Brain microvascular endothelial cell (primary cell): Measurements from ENCODE around the gene PTPRM.

ENCODE experiments used
- DNase-seq: peaks from one replicate; pipeline ENCODE4 v3.0.0-alpha.2; 2020
- H3K27ac ChIP-seq: fragments of 250-450 bp; sonication (Bioruptor Pico); 2 replicates; pipeline ENCODE4 v1.5.1; 2020; ENCODE audit warnings: mild to moderate bottlenecking, moderate library complexity
- H3K27me3 ChIP-seq: fragments of 250-450 bp; sonication (Bioruptor Pico); replicated peaks from 2 replicates; pipeline ENCODE4 v1.5.1; 2020; ENCODE audit warnings: mild to moderate bottlenecking
- H3K36me3 ChIP-seq: fragments of 250-450 bp; sonication (Bioruptor Pico); replicated peaks from 2 replicates; pipeline ENCODE4 v1.5.1; 2020; ENCODE audit warnings: mild to moderate bottlenecking
- H3K4me3 ChIP-seq: 2 replicates; pipeline ENCODE4 v1.5.1; 2011; ENCODE audit warnings: low read depth, mild to moderate bottlenecking, control low read depth, low read length, moderate library complexity
- in situ Hi-C: cut with HindIII; loops from 2 replicates; pipeline ENCODE4 v1.10.0; 2017; ENCODE audit warnings: low sequenced_read_pairs, low pct_ligation_motif_present
- TF ChIP-seq, protein P1 (sequence below): IDR thresholded peaks from 2 replicates; pipeline ENCODE4 v1.5.1; 2011; ENCODE audit warnings: low read depth, mild to moderate bottlenecking, moderate library complexity, low read length, control low read depth, inconsistent platforms; ENCODE audit errors: missing control alignments

The PTPRM gene

GRCh38 chr18:8174771-8175170 is 607.7 kb downstream of the PTPRM start:
- TF ChIP-seq, protein P1, sequence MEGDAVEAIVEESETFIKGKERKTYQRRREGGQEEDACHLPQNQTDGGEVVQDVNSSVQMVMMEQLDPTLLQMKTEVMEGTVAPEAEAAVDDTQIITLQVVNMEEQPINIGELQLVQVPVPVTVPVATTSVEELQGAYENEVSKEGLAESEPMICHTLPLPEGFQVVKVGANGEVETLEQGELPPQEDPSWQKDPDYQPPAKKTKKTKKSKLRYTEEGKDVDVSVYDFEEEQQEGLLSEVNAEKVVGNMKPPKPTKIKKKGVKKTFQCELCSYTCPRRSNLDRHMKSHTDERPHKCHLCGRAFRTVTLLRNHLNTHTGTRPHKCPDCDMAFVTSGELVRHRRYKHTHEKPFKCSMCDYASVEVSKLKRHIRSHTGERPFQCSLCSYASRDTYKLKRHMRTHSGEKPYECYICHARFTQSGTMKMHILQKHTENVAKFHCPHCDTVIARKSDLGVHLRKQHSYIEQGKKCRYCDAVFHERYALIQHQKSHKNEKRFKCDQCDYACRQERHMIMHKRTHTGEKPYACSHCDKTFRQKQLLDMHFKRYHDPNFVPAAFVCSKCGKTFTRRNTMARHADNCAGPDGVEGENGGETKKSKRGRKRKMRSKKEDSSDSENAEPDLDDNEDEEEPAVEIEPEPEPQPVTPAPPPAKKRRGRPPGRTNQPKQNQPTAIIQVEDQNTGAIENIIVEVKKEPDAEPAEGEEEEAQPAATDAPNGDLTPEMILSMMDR = no peak
- Histone ChIP-seq H3K36me3 (no peaks in the 10 kb centered on the region), H3K4me3 (no peak overlapping the region), H3K27ac (no peak overlapping the region), H3K27me3 (no peaks in the 10 kb centered on the region)
- no peak for DNase-seq
- in situ Hi-C loops = no loop called here

- TF ChIP-seq, protein P1 = no peak
- Histone ChIP-seq H3K4me3 (no peak overlapping the region), H3K27me3 (no peaks in the 10 kb centered on the region), H3K27ac (no peak overlapping the region), H3K36me3 (no peaks in the 10 kb centered on the region)
- in situ Hi-C loops = no loop called here
- DNase-seq = no peak
Measured at GRCh38 chr18:8175501-8176061, 608.5 kb downstream of the PTPRM start.

DNA sequence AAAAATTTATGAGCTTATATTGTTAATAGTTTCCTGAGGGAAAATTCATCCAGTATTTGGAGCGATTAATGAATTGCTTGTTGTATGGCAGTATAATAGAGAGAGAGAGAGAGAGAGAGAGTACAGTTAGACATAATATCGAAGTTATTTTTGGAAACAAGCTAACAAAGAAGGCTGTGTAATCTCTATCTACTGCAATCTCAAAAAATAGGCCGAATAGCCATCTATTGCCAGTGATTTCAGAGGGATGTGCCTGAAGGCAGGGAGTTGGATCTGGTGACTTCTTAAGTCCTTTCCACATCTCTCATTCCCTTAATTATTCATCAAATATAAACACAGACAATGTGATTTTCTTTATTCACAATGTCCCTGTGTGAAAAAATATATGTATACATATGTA is 609.0 kb downstream of the PTPRM start:
- in situ Hi-C loops = no loop called here
- H3K27ac ChIP-seq = no peak overlapping the region

DNA sequence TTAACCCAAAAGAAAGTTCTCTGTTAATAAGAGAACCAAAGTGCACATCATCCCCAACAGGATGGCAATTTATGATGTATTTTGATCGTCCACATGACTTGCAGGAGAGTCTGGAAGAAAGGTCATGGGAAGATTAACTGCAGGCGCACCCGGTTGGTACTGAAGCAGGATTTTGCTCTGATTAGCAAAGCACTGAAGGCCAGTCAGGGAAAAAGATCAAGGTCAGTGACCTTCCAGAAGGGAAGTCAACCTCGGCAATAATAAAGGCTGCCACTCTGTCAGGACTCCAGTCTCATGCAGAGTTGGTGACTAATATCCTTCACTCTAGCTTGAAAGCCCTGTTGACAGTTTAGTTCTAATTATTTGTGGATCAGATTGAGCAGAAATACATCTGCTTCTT is 609.4 kb downstream of the PTPRM start:
- H3K27ac ChIP-seq = no peak overlapping the region
- no peak overlapping the region for H3K4me3 ChIP-seq
- H3K36me3 ChIP-seq = no peaks in the 10 kb centered on the region
- no peaks in the 10 kb centered on the region for H3K27me3 ChIP-seq
- TF ChIP-seq, protein P1 = no peak
- DNase-seq = no peak
- in situ Hi-C loops = no loop called here

More for the DNA sequence above, 609.0 kb downstream of the PTPRM start:
- no peak for DNase-seq
- H3K27me3 ChIP-seq = no peaks in the 10 kb centered on the region
- TF ChIP-seq, protein P1 = no peak
- H3K4me3 ChIP-seq = no peak overlapping the region
- no peaks in the 10 kb centered on the region for H3K36me3 ChIP-seq

GRCh38 chr18:8177330-8178016 is 610.4 kb downstream of the PTPRM start:
- TF ChIP-seq, protein P1 = no peak
- Histone ChIP-seq H3K4me3 (no peak overlapping the region), H3K36me3 (no peaks in the 10 kb centered on the region), H3K27me3 (no peaks in the 10 kb centered on the region), H3K27ac (no peak overlapping the region)
- in situ Hi-C loops = no loop called here
- DNase-seq = peak; percentile 45
